HEK293 (cell line): Measurements from ENCODE around the gene BBIP1.

Source experiments
- AEBP2 ChIP-seq: fragments of 450-650 bp; formaldehyde crosslinking; IDR thresholded peaks from 2 replicates; pipeline ENCODE4 v1.5.1; 2016; ENCODE audit warnings: missing biosample characterization, missing genetic modification characterization, borderline replicate concordance
- BCL6B ChIP-seq: fragments of 450-650 bp; formaldehyde crosslinking; IDR thresholded peaks from 2 replicates; pipeline ENCODE4 v1.5.1; 2017; ENCODE audit warnings: missing biosample characterization, missing genetic modification characterization
- EGR2 ChIP-seq: fragments of 450-650 bp; formaldehyde crosslinking; IDR thresholded peaks from 2 replicates; pipeline ENCODE4 v1.5.1; 2016; ENCODE audit warnings: low read depth, missing biosample characterization, missing genetic modification characterization
- GLIS1 ChIP-seq: fragments of 450-650 bp; formaldehyde crosslinking; IDR thresholded peaks from 2 replicates; pipeline ENCODE4 v1.5.1; 2016; ENCODE audit warnings: missing biosample characterization, missing genetic modification characterization
- KLF10 ChIP-seq: fragments of 450-650 bp; IDR thresholded peaks from 2 replicates; pipeline ENCODE4 v1.5.1; 2018; ENCODE audit warnings: missing biosample characterization, mild to moderate bottlenecking, missing genetic modification characterization
- SP2 ChIP-seq: fragments of 450-650 bp; formaldehyde crosslinking; IDR thresholded peaks from 2 replicates; pipeline ENCODE4 v1.5.1; 2016; ENCODE audit warnings: missing biosample characterization, missing genetic modification characterization
- YY2 ChIP-seq: fragments of 450-650 bp; formaldehyde crosslinking; IDR thresholded peaks from 2 replicates; pipeline ENCODE4 v1.5.1; 2016; ENCODE audit warnings: missing biosample characterization, missing genetic modification characterization
- ZBTB10 ChIP-seq: fragments of 450-650 bp; formaldehyde crosslinking; IDR thresholded peaks from 2 replicates; pipeline ENCODE4 v1.5.1; 2016; ENCODE audit warnings: missing biosample characterization, missing genetic modification characterization
- ZBTB49 ChIP-seq: fragments of 450-650 bp; formaldehyde crosslinking; IDR thresholded peaks from 2 replicates; pipeline ENCODE4 v1.5.1; 2016; ENCODE audit warnings: missing biosample characterization, missing genetic modification characterization, low read depth
- ZBTB8A ChIP-seq: fragments of 450-650 bp; formaldehyde crosslinking; IDR thresholded peaks from 2 replicates; pipeline ENCODE4 v1.5.1; 2016; ENCODE audit warnings: missing biosample characterization, missing genetic modification characterization
- ZEB2 ChIP-seq: fragments of 450-650 bp; formaldehyde crosslinking; IDR thresholded peaks from 2 replicates; pipeline ENCODE4 v1.5.1; 2016; ENCODE audit warnings: missing biosample characterization, missing genetic modification characterization
- ZNF157 ChIP-seq: fragments of 450-650 bp; formaldehyde crosslinking; IDR thresholded peaks from 2 replicates; pipeline ENCODE4 v1.5.1; 2016; ENCODE audit warnings: missing biosample characterization, missing genetic modification characterization
- ZNF175 ChIP-seq: fragments of 450-650 bp; formaldehyde crosslinking; IDR thresholded peaks from 2 replicates; pipeline ENCODE4 v1.5.1; 2016; ENCODE audit warnings: missing biosample characterization, missing genetic modification characterization
- ZNF184 ChIP-seq: fragments of 450-650 bp; IDR thresholded peaks from 2 replicates; pipeline ENCODE4 v1.5.1; 2018; ENCODE audit warnings: missing biosample characterization, mild to moderate bottlenecking, missing genetic modification characterization
- ZNF19 ChIP-seq: fragments of 450-650 bp; formaldehyde crosslinking; IDR thresholded peaks from 2 replicates; pipeline ENCODE4; 2016; ENCODE audit warnings: missing biosample characterization, missing genetic modification characterization, low read depth
- ZNF2 ChIP-seq: fragments of 450-650 bp; formaldehyde crosslinking; IDR thresholded peaks from 2 replicates; pipeline ENCODE4 v1.5.1; 2016; ENCODE audit warnings: missing biosample characterization, missing genetic modification characterization
- ZNF223 ChIP-seq: fragments of 450-650 bp; formaldehyde crosslinking; IDR thresholded peaks from 2 replicates; pipeline ENCODE4 v1.5.1; 2016; ENCODE audit warnings: missing biosample characterization, missing genetic modification characterization
- ZNF362 ChIP-seq: fragments of 450-650 bp; formaldehyde crosslinking; IDR thresholded peaks from 2 replicates; pipeline ENCODE4 v1.5.1; 2016; ENCODE audit warnings: missing biosample characterization, missing genetic modification characterization
- ZNF404 ChIP-seq: fragments of 450-650 bp; formaldehyde crosslinking; IDR thresholded peaks from 2 replicates; pipeline ENCODE4 v1.5.1; 2017; ENCODE audit warnings: missing biosample characterization, missing genetic modification characterization
- ZNF501 ChIP-seq: fragments of 450-650 bp; formaldehyde crosslinking; IDR thresholded peaks from 2 replicates; pipeline ENCODE4 v1.5.1; 2016; ENCODE audit warnings: missing biosample characterization, missing genetic modification characterization
- ZNF513 ChIP-seq: fragments of 450-650 bp; IDR thresholded peaks from 2 replicates; pipeline ENCODE4 v1.5.1; 2018; ENCODE audit warnings: missing biosample characterization, missing genetic modification characterization
- ZNF529 ChIP-seq: fragments of 450-650 bp; formaldehyde crosslinking; IDR thresholded peaks from 2 replicates; pipeline ENCODE4 v1.5.1; 2017; ENCODE audit warnings: missing genetic modification characterization, missing biosample characterization; ENCODE audit not compliant: insufficient replicate concordance
- ZNF610 ChIP-seq: fragments of 450-650 bp; formaldehyde crosslinking; IDR thresholded peaks from 2 replicates; pipeline ENCODE4 v1.5.1; 2016; ENCODE audit warnings: missing biosample characterization, missing genetic modification characterization, borderline replicate concordance
- ZNF623 ChIP-seq: fragments of 450-650 bp; formaldehyde crosslinking; IDR thresholded peaks from 2 replicates; pipeline ENCODE4 v1.5.1; 2016; ENCODE audit warnings: missing biosample characterization, missing genetic modification characterization
- ZNF639 ChIP-seq: fragments of 450-650 bp; formaldehyde crosslinking; IDR thresholded peaks from 2 replicates; pipeline ENCODE4 v1.5.1; 2016; ENCODE audit warnings: missing biosample characterization, missing genetic modification characterization
- ZSCAN4 ChIP-seq: fragments of 450-650 bp; formaldehyde crosslinking; IDR thresholded peaks from 2 replicates; pipeline ENCODE4 v1.5.1; 2017; ENCODE audit warnings: missing biosample characterization, missing genetic modification characterization

Gene BBIP1

GRCh38 chr10:110901954-110902819, 16.8 kb downstream of the BBIP1 start (continued):
- TF ChIP-seq ZNF513 (tag by site-specific recombination) = no peak
- TF ChIP-seq ZNF362 (tag by site-specific recombination) = no peak
- no peak for TF ChIP-seq ZBTB8A
- no peak for TF ChIP-seq GLIS1 (tag by site-specific recombination)
- no peak for TF ChIP-seq ZNF184 (tag by site-specific recombination)
- no peak for TF ChIP-seq ZNF501 (tag by site-specific recombination)
- TF ChIP-seq KLF10 = 0 out of 2 replicates have a peak, but pooled peaks have one; percentile 20
- no peak for TF ChIP-seq ZNF610 (tag by site-specific recombination)
- 0 out of 2 replicates have a peak, but pooled peaks have one; percentile 15 for TF ChIP-seq ZEB2 (tag by site-specific recombination)
- no peak for TF ChIP-seq ZNF175
- no peak for TF ChIP-seq YY2 (tag by site-specific recombination)
- no peak for TF ChIP-seq SP2 (tag by site-specific recombination)
- no peak for TF ChIP-seq ZNF19 (tag by site-specific recombination)
- TF ChIP-seq ZNF623 (tag by site-specific recombination) = no peak
- TF ChIP-seq ZNF639 (tag by site-specific recombination) = no peak
- no peak for TF ChIP-seq AEBP2 (tag by site-specific recombination)
- TF ChIP-seq ZBTB10 (tag by site-specific recombination) = no peak
- no peak for TF ChIP-seq ZNF157
- TF ChIP-seq ZNF223 (tag by site-specific recombination) = no peak
- TF ChIP-seq EGR2 (tag by site-specific recombination) = no peak
- TF ChIP-seq ZNF404 (tag by site-specific recombination) = no peak
- TF ChIP-seq ZNF529 = no peak
- no peak for TF ChIP-seq ZNF2 (tag by site-specific recombination)
- TF ChIP-seq ZBTB49 (tag by site-specific recombination) = no peak
- peak; percentile 76 for TF ChIP-seq BCL6B (tag by site-specific recombination)
- no peak for TF ChIP-seq ZSCAN4 (tag by site-specific recombination)
